GM06990 (cell line): ENCODE results near the gene UNC50.

Source experiments
- DNase-seq: peaks from one replicate; pipeline ENCODE4 v3.0.0-alpha.2; 2011; ENCODE audit not compliant: insufficient read length; ENCODE audit errors: extremely low read depth
- H3K27me3 ChIP-seq: replicated peaks from 2 replicates; pipeline ENCODE4 v1.6.0; 2011; ENCODE audit warnings: low read length; ENCODE audit not compliant: control insufficient read depth, insufficient read depth
- H3K36me3 ChIP-seq: 2 replicates; pipeline ENCODE4 v1.5.1; 2011; ENCODE audit warnings: low read length; ENCODE audit not compliant: control insufficient read depth, insufficient read depth
- H3K4me3 ChIP-seq: replicated peaks from 2 replicates; pipeline ENCODE4 v1.5.1; 2011; ENCODE audit warnings: low read depth, mild to moderate bottlenecking, control low read depth, low read length
- TF ChIP-seq, protein P1 (sequence below): IDR thresholded peaks from 2 replicates; pipeline ENCODE4 v1.5.1; 2011; ENCODE audit warnings: low read length, control low read depth, mild to moderate bottlenecking, inconsistent platforms; ENCODE audit not compliant: insufficient read depth, poor library complexity, severe bottlenecking

The UNC50 gene

DNA sequence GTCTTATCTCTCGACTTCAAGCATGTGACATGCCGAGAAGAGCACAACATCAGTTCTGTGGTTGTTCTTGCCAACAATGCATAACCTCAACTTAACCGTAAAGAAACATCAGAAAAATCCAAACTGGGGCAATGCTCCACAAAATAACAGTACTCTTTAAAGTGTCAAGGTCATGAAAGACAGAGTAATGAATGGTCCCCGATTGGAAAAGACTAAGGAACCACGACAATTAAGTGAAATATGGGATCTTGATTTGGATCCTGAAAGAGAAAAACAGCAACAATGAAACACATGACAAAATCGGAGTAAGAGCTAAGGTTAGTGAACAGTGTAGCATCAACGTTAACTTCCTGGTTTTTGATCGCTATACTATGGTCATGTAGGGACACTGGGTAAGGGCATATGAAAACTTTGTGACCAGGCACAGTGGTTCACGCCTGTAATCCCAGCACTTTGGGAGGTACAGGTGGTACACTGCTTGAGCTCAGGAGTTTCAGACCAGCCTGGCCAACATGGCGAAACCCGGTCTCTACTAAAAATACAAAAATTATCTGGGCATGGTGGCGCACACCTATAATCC is 55.2 kb downstream of the UNC50 start:
- Histone ChIP-seq H3K27me3 (no peaks in the 10 kb centered on the region), H3K36me3 (no peaks in the 10 kb centered on the region), H3K4me3 (no peak overlapping the region)
- DNase-seq: no peak
- TF ChIP-seq, protein P1, sequence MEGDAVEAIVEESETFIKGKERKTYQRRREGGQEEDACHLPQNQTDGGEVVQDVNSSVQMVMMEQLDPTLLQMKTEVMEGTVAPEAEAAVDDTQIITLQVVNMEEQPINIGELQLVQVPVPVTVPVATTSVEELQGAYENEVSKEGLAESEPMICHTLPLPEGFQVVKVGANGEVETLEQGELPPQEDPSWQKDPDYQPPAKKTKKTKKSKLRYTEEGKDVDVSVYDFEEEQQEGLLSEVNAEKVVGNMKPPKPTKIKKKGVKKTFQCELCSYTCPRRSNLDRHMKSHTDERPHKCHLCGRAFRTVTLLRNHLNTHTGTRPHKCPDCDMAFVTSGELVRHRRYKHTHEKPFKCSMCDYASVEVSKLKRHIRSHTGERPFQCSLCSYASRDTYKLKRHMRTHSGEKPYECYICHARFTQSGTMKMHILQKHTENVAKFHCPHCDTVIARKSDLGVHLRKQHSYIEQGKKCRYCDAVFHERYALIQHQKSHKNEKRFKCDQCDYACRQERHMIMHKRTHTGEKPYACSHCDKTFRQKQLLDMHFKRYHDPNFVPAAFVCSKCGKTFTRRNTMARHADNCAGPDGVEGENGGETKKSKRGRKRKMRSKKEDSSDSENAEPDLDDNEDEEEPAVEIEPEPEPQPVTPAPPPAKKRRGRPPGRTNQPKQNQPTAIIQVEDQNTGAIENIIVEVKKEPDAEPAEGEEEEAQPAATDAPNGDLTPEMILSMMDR: no peak

DNA sequence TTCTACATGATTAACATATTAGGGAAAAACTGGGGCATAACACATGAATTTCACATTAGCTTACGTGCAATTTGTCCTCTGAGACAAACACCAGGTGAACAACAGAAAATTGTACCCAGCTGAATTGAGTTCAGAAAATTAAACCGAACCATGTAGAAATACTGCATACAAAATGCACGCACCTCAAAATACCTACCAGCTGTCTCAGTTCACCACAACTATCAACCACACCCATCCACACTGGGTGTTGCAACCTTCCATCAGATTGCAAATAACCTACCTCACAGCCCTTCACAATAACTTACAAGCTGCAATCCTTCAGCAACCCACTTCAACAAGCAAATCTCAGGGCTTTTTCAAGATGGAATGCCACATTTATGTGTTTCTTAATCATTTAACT is 55.9 kb downstream of the UNC50 start:
- DNase-seq: no peak
- H3K27me3 ChIP-seq: no peaks in the 10 kb centered on the region
- H3K36me3 ChIP-seq: no peaks in the 10 kb centered on the region
- TF ChIP-seq, protein P1: no peak
- H3K4me3 ChIP-seq: no peak overlapping the region

DNA sequence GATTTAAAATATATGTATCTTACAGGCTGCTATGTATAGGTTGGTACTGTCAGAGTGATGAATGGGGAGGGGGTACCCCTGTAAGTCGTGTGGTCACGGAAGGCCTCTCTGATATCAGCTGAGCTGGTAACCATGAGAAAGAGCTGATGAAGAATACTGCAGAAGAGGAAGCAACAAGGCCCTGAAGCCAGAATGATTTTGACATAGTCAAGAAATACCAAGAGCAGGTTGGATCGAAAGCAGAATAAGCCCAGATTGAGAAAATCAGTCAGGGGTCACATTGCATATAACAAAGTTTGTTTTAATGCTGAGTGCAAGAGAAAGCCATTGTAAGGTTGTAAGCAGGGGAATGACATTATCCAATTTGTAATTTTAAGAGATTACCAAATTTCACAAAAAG is 57.3 kb downstream of the UNC50 start:
- TF ChIP-seq, protein P1: no peak
- H3K36me3 ChIP-seq: no peaks in the 10 kb centered on the region
- no peak for DNase-seq
- no peak overlapping the region for H3K4me3 ChIP-seq
- H3K27me3 ChIP-seq: no peaks in the 10 kb centered on the region
